WTC11 (cell line): ENCODE data around the gene TSGA10. TPM values are rescaled to one million over a fixed set of nuclear protein-coding genes. Genes with fewer than 3 reads are reported as not detected.

ENCODE experiments used
- ATAC-seq: fragments of 200-7000 bp; cut with Tn5 transposase; 2 replicates; pipeline ENCODE4 v1.10.0; 2021; ENCODE audit warnings: mild to moderate bottlenecking, moderate library complexity
- CTCF ChIA-PET: fragments of 300-600 bp; sonication (Branson Sonifier 250); formaldehyde crosslinking; loops from one replicate; lab custom pipeline; 2021; ENCODE audit warnings: antibody characterized with exemption; lab: Charles Lee
- POLR2A ChIA-PET: fragments of 350-600 bp; sonication (Branson Sonifier 250); formaldehyde crosslinking; loops from one replicate; lab custom pipeline; 2021; ENCODE audit warnings: antibody characterized with exemption; lab: Charles Lee
- DNase-seq: peaks from one replicate; pipeline ENCODE4 v3.0.0; 2021; ENCODE audit warnings: low spot score
- H3K27ac Mint-ChIP-seq: 2 replicates; pipeline ENCODE4 v1.8.0; 2021; ENCODE audit warnings: mixed read lengths
- H3K27me3 Mint-ChIP-seq: 2 replicates; pipeline ENCODE4 v1.8.0; 2021; ENCODE audit warnings: low read depth, mild to moderate bottlenecking, moderate library complexity, mixed read lengths
- H3K36me3 Mint-ChIP-seq: 2 replicates; pipeline ENCODE4 v1.8.0; 2021; ENCODE audit warnings: mixed read lengths
- H3K4me1 Mint-ChIP-seq: 2 replicates; pipeline ENCODE4 v1.8.0; 2022; ENCODE audit warnings: mixed read lengths
- H3K4me3 Mint-ChIP-seq: 2 replicates; pipeline ENCODE4 v1.8.0; 2021; ENCODE audit warnings: mild to moderate bottlenecking, moderate library complexity, mixed read lengths
- H3K9me3 Mint-ChIP-seq: 2 replicates; pipeline ENCODE4 v1.8.0; 2021; ENCODE audit warnings: mixed read lengths
- AR ChIP-seq: fragments of 250-450 bp; sonication (Bioruptor Pico); IDR thresholded peaks from 2 replicates; pipeline ENCODE4 v1.9.0; 2021; ENCODE audit warnings: mild to moderate bottlenecking
- CBFB ChIP-seq: sonication (generic); formaldehyde crosslinking; IDR thresholded peaks from 2 replicates; pipeline ENCODE4 v1.8.1; 2022; ENCODE audit warnings: mild to moderate bottlenecking, low read depth, missing genetic modification reagents
- CREM ChIP-seq: sonication (generic); formaldehyde crosslinking; IDR thresholded peaks from 2 replicates; pipeline ENCODE4 v1.8.1; 2022; ENCODE audit warnings: mild to moderate bottlenecking, missing genetic modification reagents, moderate library complexity
- EMX1 ChIP-seq: fragments of 250-450 bp; sonication (Bioruptor Pico); IDR thresholded peaks from 2 replicates; pipeline ENCODE4 v1.8.0; 2021; ENCODE audit warnings: mild to moderate bottlenecking
- ETV6 ChIP-seq: sonication (generic); formaldehyde crosslinking; IDR thresholded peaks from 2 replicates; pipeline ENCODE4 v1.8.1; 2022; ENCODE audit warnings: mild to moderate bottlenecking, missing genetic modification reagents
- HMGA2 ChIP-seq: fragments of 250-450 bp; sonication (Bioruptor Pico); IDR thresholded peaks from 2 replicates; pipeline ENCODE4 v1.4.0; 2021; ENCODE audit warnings: mild to moderate bottlenecking, moderate library complexity
- IRF1 ChIP-seq: sonication (generic); formaldehyde crosslinking; IDR thresholded peaks from 2 replicates; pipeline ENCODE4 v1.8.0; 2023; ENCODE audit warnings: missing genetic modification reagents
- MLX ChIP-seq: sonication (generic); formaldehyde crosslinking; IDR thresholded peaks from 2 replicates; pipeline ENCODE4 v1.8.1; 2023; ENCODE audit warnings: mild to moderate bottlenecking, missing genetic modification reagents, moderate library complexity
- NFE2L1 ChIP-seq: sonication (generic); formaldehyde crosslinking; IDR thresholded peaks from 2 replicates; pipeline ENCODE4 v1.8.1; 2023; ENCODE audit warnings: missing genetic modification reagents
- PRDM15 ChIP-seq: sonication (generic); formaldehyde crosslinking; IDR thresholded peaks from 2 replicates; pipeline ENCODE4 v1.8.0; 2022; ENCODE audit warnings: missing genetic modification reagents
- PRRX2 ChIP-seq: fragments of 250-450 bp; sonication (Bioruptor Pico); IDR thresholded peaks from 2 replicates; pipeline ENCODE4 v1.8.0; 2021; ENCODE audit warnings: mild to moderate bottlenecking
- SMAD4 ChIP-seq: sonication (generic); formaldehyde crosslinking; IDR thresholded peaks from 2 replicates; pipeline ENCODE4 v1.8.0; 2022; ENCODE audit warnings: mild to moderate bottlenecking, missing genetic modification reagents
- SP1 ChIP-seq: sonication (generic); formaldehyde crosslinking; conservative IDR thresholded peaks from 2 replicates; pipeline ENCODE4 v1.8.1; 2022; ENCODE audit warnings: missing genetic modification reagents
- STAT6 ChIP-seq: sonication (generic); formaldehyde crosslinking; conservative IDR thresholded peaks from 2 replicates; pipeline ENCODE4 v1.8.1; 2023; ENCODE audit warnings: mild to moderate bottlenecking, low read depth, missing genetic modification reagents, moderate library complexity
- TEAD4 ChIP-seq: sonication (generic); formaldehyde crosslinking; IDR thresholded peaks from 2 replicates; pipeline ENCODE4 v1.8.0; 2022; ENCODE audit warnings: mild to moderate bottlenecking, missing genetic modification reagents
- ZNF263 ChIP-seq: sonication (generic); formaldehyde crosslinking; IDR thresholded peaks from 2 replicates; pipeline ENCODE4 v1.8.1; 2022; ENCODE audit warnings: low read depth, mild to moderate bottlenecking, moderate library complexity, missing genetic modification reagents
- ZNF512 ChIP-seq: sonication (generic); formaldehyde crosslinking; IDR thresholded peaks from 2 replicates; pipeline ENCODE4 v1.8.1; 2022; ENCODE audit warnings: missing genetic modification reagents, borderline replicate concordance
- ZNF671 ChIP-seq: fragments of 250-450 bp; sonication (Bioruptor Pico); IDR thresholded peaks from 2 replicates; pipeline ENCODE4 v1.8.0; 2021; ENCODE audit warnings: mild to moderate bottlenecking
- total RNA-seq: library from RNA; stranded (reverse); gene quantifications from 3 replicates; pipeline ENCODE4 v1.2.3, GENCODE V29; 2021

Gene TSGA10
- total RNA-seq, 1 experiment from 2014 or later = 9.1 TPM

- Mint-ChIP-seq H3K9me3 (no peaks in the 10 kb centered on the region), H3K27ac (no peak overlapping the region), H3K4me1 (no peaks in the 10 kb centered on the region)
- TF ChIP-seq ETV6 (CRISPR knock-in tag) = no peak
- TF ChIP-seq MLX (CRISPR knock-in tag) = no peak
- TF ChIP-seq IRF1 = no peak
- TF ChIP-seq SMAD4 (CRISPR knock-in tag) = no peak
- TF ChIP-seq, all 79 proteins: peak for 0
- no peak overlapping the region for H3K4me3 Mint-ChIP-seq
- ChIA-PET CTCF (no interaction called here), POLR2A (no interaction called here)
- no peaks in the 10 kb centered on the region for H3K36me3 Mint-ChIP-seq
- DNase-seq (no peak), ATAC-seq (no peak)
- no peaks in the 10 kb centered on the region for H3K27me3 Mint-ChIP-seq
Observed at GRCh38 chr2:99106913-99107312, 47.8 kb downstream of the TSGA10 start.

- POLR2A ChIA-PET = no interaction called here
- ATAC-seq = no peak
Observed at GRCh38 chr2:99104006-99104405, 50.7 kb downstream of the TSGA10 start.

GRCh38 chr2:99101697-99102096 is 53.0 kb downstream of the TSGA10 start:
- H3K27ac Mint-ChIP-seq = no peak overlapping the region
- CTCF ChIA-PET = no interaction called here
- no peaks in the 10 kb centered on the region for H3K27me3 Mint-ChIP-seq
- ATAC-seq (no peak), DNase-seq (no peak)
- POLR2A ChIA-PET = no interaction called here
- H3K9me3 Mint-ChIP-seq = no peaks in the 10 kb centered on the region
- H3K4me1 Mint-ChIP-seq = no peaks in the 10 kb centered on the region
- H3K36me3 Mint-ChIP-seq = no peaks in the 10 kb centered on the region
- no peak overlapping the region for H3K4me3 Mint-ChIP-seq
- TF ChIP-seq EMX1 (CRISPR knock-in tag) (no peak), STAT6 (no peak), SP1 (CRISPR knock-in tag) (no peak), CBFB (CRISPR knock-in tag) (no peak), ZNF671 (no peak), CREM (CRISPR knock-in tag) (no peak), NFE2L1 (CRISPR knock-in tag) (no peak), ZNF512 (CRISPR knock-in tag) (no peak), PRRX2 (CRISPR knock-in tag) (no peak), AR (CRISPR knock-in tag) (no peak), HMGA2 (CRISPR knock-in tag) (no peak), ETV6 (CRISPR knock-in tag) (no peak)

More at GRCh38 chr2:99104006-99104405, 50.7 kb downstream of the TSGA10 start:
- CTCF ChIA-PET = no interaction called here
- Mint-ChIP-seq H3K4me1 (no peaks in the 10 kb centered on the region), H3K4me3 (no peak overlapping the region), H3K9me3 (no peaks in the 10 kb centered on the region), H3K36me3 (no peaks in the 10 kb centered on the region), H3K27me3 (no peaks in the 10 kb centered on the region), H3K27ac (no peak overlapping the region)
- TF ChIP-seq SP1 (CRISPR knock-in tag) = no peak
- TF ChIP-seq ZNF263 (CRISPR knock-in tag) = no peak
- TF ChIP-seq PRDM15 (CRISPR knock-in tag) = no peak
- no peak for TF ChIP-seq TEAD4 (CRISPR knock-in tag)
- no peak for DNase-seq
